Astrocyte of the cerebellum (primary cell): ENCODE data around the gene CXCL9.

Source experiments
- DNase-seq: peaks from one replicate; pipeline ENCODE4 v3.0.0-alpha.2; 2011; ENCODE audit warnings: low read depth
- H3K4me3 ChIP-seq: 2 replicates; pipeline ENCODE4 v1.5.1; 2011; ENCODE audit warnings: mild to moderate bottlenecking, low read depth, low read length, moderate library complexity
- CTCF ChIP-seq: IDR thresholded peaks from 2 replicates; pipeline ENCODE4 v1.5.1; 2012; ENCODE audit warnings: low read length, low read depth, moderate library complexity, mild to moderate bottlenecking; ENCODE audit errors: missing control alignments
- in situ Hi-C: cut with HindIII; loops from 2 replicates; pipeline ENCODE4 v1.10.0; 2017; ENCODE audit warnings: low sequenced_read_pairs

CXCL9 gene

GRCh38 chr4:76036855-76037254 lies 29.5 kb upstream of the CXCL9 start:
- H3K4me3 ChIP-seq = no peak overlapping the region
- in situ Hi-C loops = no loop called here
- DNase-seq = no peak
- TF ChIP-seq CTCF = no peak

GRCh38 chr4:76035799-76036380 lies 28.6 kb upstream of the CXCL9 start, which contains the start of gene CXCL11:
CXCL11 (minus strand) TSS chr4:76036070; CDS start chr4:76035987, 83 bp downstream.
- H3K4me3 ChIP-seq = no peak within 1 kb of the TSS
- no peak for TF ChIP-seq CTCF
- DNase-seq = no peak
- in situ Hi-C loops = no loop called here

- DNase-seq = no peak
- no peak overlapping the region for H3K4me3 ChIP-seq
- in situ Hi-C loops = no loop called here
- TF ChIP-seq CTCF = no peak
These were observed 27.8 kb upstream of the CXCL9 start for GRCh38 chr4:76035141-76035540.

- no peak overlapping the region for H3K4me3 ChIP-seq
- in situ Hi-C loops = no loop called here
- TF ChIP-seq CTCF = no peak
- no peak for DNase-seq
These were observed 22.0 kb upstream of the CXCL9 start for GRCh38 chr4:76029300-76029699.

GRCh38 chr4:76028350-76028765 lies 21.0 kb upstream of the CXCL9 start:
- no peak overlapping the region for H3K4me3 ChIP-seq
- no peak for TF ChIP-seq CTCF
- in situ Hi-C loops = no loop called here
- no peak for DNase-seq

GRCh38 chr4:76024065-76024464 lies 16.8 kb upstream of the CXCL9 start:
- no peak for DNase-seq
- no peak for TF ChIP-seq CTCF
- no peak overlapping the region for H3K4me3 ChIP-seq
- in situ Hi-C loops = no loop called here
